GM19025 (cell line): ENCODE data around the gene SMC1B.
"Not testable (repeated sequence)": the region's sequence is repeated elsewhere in the genome, so short reads cannot be mapped to it uniquely, and the experiment has no call there.

ENCODE experiments used
- ATAC-seq: cut with Tn5 transposase; IDR thresholded peaks from one replicate; pipeline ENCODE4 v1.9.1; 2021; ENCODE audit warnings: mild to moderate bottlenecking, low read depth, moderate library complexity; ENCODE audit not compliant: unreplicated experiment

The SMC1B gene

GRCh38 chr22:45413368-45414211, at the start of gene SMC1B, which contains the start of gene RIBC2:
TSS of gene SMC1B (minus strand) at chr22:45413599. CDS start at chr22:45413567, 32 bp downstream.
TSS of gene RIBC2 (plus strand) at chr22:45413693. CDS start at chr22:45413887, 194 bp downstream.
- no peak for ATAC-seq

DNA sequence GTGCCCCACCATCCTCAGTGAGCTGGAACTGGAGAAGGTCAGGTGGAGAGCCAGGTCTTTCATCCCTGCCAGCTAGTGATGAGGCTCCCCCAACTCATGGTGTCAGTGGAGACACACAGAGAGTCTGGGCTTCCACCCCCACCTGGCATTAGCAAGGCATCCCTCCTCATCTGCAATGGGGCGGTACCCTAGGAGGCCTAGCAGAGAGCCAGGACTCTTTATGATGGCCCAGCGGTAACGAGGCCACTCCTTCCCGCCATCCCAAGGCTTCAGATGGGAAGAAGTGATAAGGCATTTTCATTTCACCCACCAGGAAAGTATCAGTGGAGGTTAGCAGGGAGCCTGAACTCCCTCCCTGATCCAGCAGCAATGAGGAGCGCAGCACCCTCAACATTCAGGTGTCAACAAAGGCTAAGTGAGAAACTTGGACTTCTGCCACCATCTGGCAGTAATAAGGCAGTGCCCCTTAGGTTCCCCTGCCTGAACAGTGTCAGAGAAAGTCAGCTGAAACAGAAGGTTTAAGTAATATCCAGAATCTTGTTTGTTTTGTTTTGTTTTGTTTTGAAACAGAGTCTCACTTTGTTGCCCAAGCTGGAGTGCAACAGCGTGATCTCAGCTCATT, 48.7 kb upstream of the SMC1B start:
- ATAC-seq: no peak

GRCh38 chr22:45460288-45461109, 47.1 kb upstream of the SMC1B start:
- ATAC-seq: no peak

DNA sequence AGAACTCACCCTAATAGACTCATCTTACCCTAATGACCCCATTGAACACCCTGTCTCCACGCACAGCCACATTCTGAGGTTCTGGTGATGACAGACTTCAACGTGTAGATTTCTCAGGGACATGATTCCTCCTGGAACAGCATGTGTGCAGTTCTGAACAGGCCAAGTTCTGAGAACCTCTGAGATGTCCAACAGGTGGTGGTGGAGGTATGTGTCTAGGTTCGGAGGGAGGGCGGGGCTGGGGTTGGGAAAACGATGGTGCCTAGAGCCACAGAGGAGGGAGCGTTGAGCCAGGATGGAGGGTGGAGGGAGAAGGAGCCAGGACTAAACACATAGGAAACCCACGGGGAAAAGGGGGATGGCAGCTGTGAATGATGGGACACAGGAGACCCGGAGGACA, 45.8 kb upstream of the SMC1B start:
- ATAC-seq: no peak

- ATAC-seq: no peak
Observed at GRCh38 chr22:45458532-45458931, 45.1 kb upstream of the SMC1B start.

GRCh38 chr22:45456811-45457210, 43.4 kb upstream of the SMC1B start:
- ATAC-seq: no peak

GRCh38 chr22:45455621-45456020, 42.2 kb upstream of the SMC1B start:
- no peak for ATAC-seq

DNA sequence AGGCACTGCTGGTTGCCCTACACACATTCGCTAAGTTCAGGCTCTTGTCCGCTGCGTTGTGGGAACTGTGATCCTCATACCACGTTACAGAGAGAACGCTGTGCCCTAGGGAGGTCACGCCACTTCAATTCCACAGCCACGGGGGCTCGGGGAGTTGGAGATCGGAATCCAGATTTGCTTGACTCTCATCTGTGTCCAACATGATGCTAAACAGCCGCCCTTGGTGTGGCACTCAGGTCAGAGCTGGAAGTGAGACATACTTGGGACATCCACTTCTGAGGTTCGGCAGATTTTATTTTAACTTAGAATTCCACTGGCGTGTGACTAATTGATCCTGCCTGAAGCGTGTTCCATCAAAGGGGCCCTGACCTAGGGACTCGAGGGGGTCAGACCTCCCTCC, 41.8 kb upstream of the SMC1B start:
- no peak for ATAC-seq

GRCh38 chr22:45454275-45454674, 40.9 kb upstream of the SMC1B start:
- no peak for ATAC-seq

- no peak for ATAC-seq
Observed at GRCh38 chr22:45453764-45454163, 40.4 kb upstream of the SMC1B start.

- no peak for ATAC-seq
Observed at GRCh38 chr22:45452565-45453379, 39.4 kb upstream of the SMC1B start.

GRCh38 chr22:45451972-45452371, 38.6 kb upstream of the SMC1B start:
- no peak for ATAC-seq

DNA sequence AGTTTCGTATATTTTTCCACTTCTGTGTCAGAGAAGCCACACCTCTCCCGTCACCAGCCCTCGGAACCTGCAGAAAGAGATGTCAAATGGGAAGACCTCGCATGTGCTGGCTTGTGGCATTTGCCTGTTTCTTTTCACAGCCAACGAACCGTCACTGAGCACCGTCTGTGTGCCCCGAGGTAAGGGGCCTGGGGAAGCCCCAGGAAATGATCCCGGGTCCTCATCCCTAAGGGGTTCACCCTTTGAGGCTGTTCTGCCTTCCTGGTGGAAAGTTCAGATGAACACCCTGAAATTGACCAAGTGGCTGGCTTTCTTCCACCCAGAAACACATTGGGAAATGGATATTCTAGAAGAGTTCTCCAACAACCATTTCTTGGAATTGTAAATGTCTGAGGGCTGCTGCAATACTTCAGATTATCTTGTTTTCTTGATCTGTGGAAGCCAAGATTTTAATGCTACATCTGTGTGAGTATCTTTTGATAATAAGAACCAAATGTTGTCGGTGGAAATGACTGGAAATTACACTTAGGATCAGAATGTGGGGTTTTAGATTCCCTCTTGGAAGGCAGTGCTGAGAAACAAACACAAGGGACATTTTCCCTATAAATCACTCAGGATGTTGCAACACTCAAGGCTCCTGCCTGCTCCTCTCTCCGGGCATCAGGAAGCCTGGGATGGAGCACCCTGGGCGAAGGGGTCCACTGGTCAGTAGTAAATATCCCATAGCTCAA, 37.7 kb upstream of the SMC1B start:
- ATAC-seq: no peak

- ATAC-seq: no peak
Observed at GRCh38 chr22:45450101-45450785, 36.8 kb upstream of the SMC1B start.

GRCh38 chr22:45449442-45449841, 36.0 kb upstream of the SMC1B start:
- not testable (repeated sequence) for ATAC-seq

DNA sequence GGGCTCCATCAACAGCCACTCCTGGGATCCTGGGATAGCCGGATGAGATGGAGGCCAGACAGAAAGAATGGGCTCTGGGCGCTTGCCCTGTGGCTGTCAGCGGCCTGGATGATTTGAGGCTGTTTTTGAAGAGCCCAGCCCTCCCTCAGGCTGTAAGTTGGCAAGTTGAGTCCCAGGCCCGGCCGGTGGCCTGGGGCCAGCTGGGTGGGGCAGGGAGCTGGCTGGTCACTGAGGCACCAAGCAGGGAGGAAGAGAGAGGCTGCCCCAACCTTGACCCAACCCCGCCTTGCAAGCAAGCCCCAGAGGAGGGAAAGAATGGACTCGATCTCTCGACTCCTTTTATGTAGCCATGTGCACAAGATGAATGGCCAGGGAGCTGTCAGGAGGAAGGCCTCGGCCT, 35.0 kb upstream of the SMC1B start:
- ATAC-seq: no peak

GRCh38 chr22:45447596-45447995, 34.2 kb upstream of the SMC1B start:
- ATAC-seq: not testable (repeated sequence)

- ATAC-seq: no peak
Observed at GRCh38 chr22:45446216-45446615, 32.8 kb upstream of the SMC1B start.
